ENCODE data around the gene KCNQ1.

The KCNQ1 gene

GRCh38 chr11:2792381-2793250, 347.8 kb downstream of the KCNQ1 start:
- no peak for DNase-seq

- no peak for DNase-seq
Measured at GRCh38 chr11:2793701-2794045, 348.9 kb downstream of the KCNQ1 start.

- no peak for DNase-seq
Measured at GRCh38 chr11:2794046-2794967, 349.5 kb downstream of the KCNQ1 start.

- no peak for DNase-seq
Measured at GRCh38 chr11:2794968-2795322, 350.1 kb downstream of the KCNQ1 start.

- DNase-seq = no peak
Measured at GRCh38 chr11:2795491-2795991, 350.7 kb downstream of the KCNQ1 start.

GRCh38 chr11:2796091-2796490, 351.3 kb downstream of the KCNQ1 start:
- no peak for DNase-seq

- no peak for DNase-seq
Measured at GRCh38 chr11:2796508-2797113, 351.8 kb downstream of the KCNQ1 start.

GRCh38 chr11:2797121-2797711, 352.4 kb downstream of the KCNQ1 start:
- no peak for DNase-seq

GRCh38 chr11:2797741-2798361, 353.0 kb downstream of the KCNQ1 start:
- DNase-seq = no peak

- DNase-seq = no peak
Measured at GRCh38 chr11:2798951-2799761, 354.3 kb downstream of the KCNQ1 start.

- no peak for DNase-seq
Measured at GRCh38 chr11:2799881-2800654, 355.3 kb downstream of the KCNQ1 start.

GRCh38 chr11:2800655-2801531, 356.1 kb downstream of the KCNQ1 start:
- DNase-seq = no peak

GRCh38 chr11:2801711-2802388, 357.0 kb downstream of the KCNQ1 start:
- DNase-seq = no peak

GRCh38 chr11:2802389-2803185, 357.8 kb downstream of the KCNQ1 start:
- DNase-seq = no peak

- DNase-seq = no peak
Measured at GRCh38 chr11:2803186-2804091, 358.6 kb downstream of the KCNQ1 start.

- DNase-seq = no peak
Measured at GRCh38 chr11:2804189-2804588, 359.4 kb downstream of the KCNQ1 start.

Data from activated naive CD4-positive, alpha-beta T cell treated with Interleukin-2 at 50 U/mL for 16 hours (primary cell).